ENCODE data around the gene INAFM1.

Gene INAFM1

GRCh38 chr19:47313754-47314295 is 39.1 kb downstream of the INAFM1 start:
- no peak for DNase-seq

GRCh38 chr19:47315125-47315821 is 40.6 kb downstream of the INAFM1 start:
- no peak for DNase-seq

GRCh38 chr19:47316513-47316912 is 41.8 kb downstream of the INAFM1 start:
- DNase-seq, result no peak

- no peak for DNase-seq
Measured at GRCh38 chr19:47319923-47320871, 45.5 kb downstream of the INAFM1 start.

GRCh38 chr19:47321630-47322029 is 46.9 kb downstream of the INAFM1 start:
- no peak for DNase-seq

GRCh38 chr19:47322058-47322457 is 47.4 kb downstream of the INAFM1 start:
- no peak for DNase-seq

- DNase-seq, result no peak
Measured at GRCh38 chr19:47323409-47323808, 48.7 kb downstream of the INAFM1 start.

GRCh38 chr19:47323872-47324271 is 49.2 kb downstream of the INAFM1 start:
- DNase-seq, result no peak

GRCh38 chr19:47324502-47324901 is 49.8 kb downstream of the INAFM1 start:
- DNase-seq, result no peak
